ENCODE results near the gene NUP93. TPM values are rescaled to one million over a fixed set of nuclear protein-coding genes. Genes with fewer than 3 reads are reported as not detected.

NUP93 gene
- total RNA-seq, 1 experiment from 2014 or later = 144 TPM

DNA sequence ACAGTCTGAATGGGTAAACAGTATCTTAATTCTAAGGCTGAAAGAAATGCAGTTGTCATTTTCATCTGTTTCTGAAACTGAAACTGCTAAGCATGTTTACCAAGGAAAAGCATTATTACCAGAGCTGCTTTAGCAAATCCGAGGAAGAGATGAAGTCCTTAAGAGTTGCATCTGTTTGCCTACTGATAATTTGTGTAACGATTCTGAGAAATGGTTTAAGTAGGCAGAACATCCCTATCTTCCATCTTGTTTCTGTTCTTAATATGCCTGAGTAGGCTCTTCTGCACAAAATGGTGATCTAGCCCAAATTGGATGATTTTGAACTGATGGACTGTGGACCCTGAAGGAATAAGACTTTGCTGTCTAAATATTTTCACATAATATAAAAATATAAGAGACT is 34.9 kb downstream of the NUP93 start:
- CTCF ChIA-PET = no interaction called here
- DNase-seq (ENCODE audit: low read depth, low spot score) (no peak), ATAC-seq (no peak)
- intact Hi-C loops (cut with micrococcal nuclease) = no loop called here
- RAD21 ChIA-PET (ENCODE audit: low non-redundant PET in 1 of 2, low total read pairs in 2 of 2, uncharacterized antibody in 2 of 2, unreplicated experiment in 2 of 2) = no interaction called here
- Histone ChIP-seq H4K20me1 (ENCODE audit: insufficient read depth) (no peaks in the 10 kb centered on the region), H3K4me3 (replicated peaks in 1 of 2; ENCODE audit: low read depth in 1 of 2, low read length in 2 of 2) (no peak overlapping the region), H3K9me2 (ENCODE audit: insufficient read depth) (no peaks in the 10 kb centered on the region), H3K27me3 (ENCODE audit: insufficient read depth, low read length) (no peaks in the 10 kb centered on the region), H3K36me3 (ENCODE audit: control insufficient read depth in 1 of 2, insufficient read depth in 2 of 2, low read length in 2 of 2) (peaks cover 6 to 7% of the 10 kb centered on the region in 2 experiments), H3K4me2 (ENCODE audit: low read length) (no peak overlapping the region), H3K4me1 (ENCODE audit: control insufficient read depth in 1 of 2, insufficient read depth in 2 of 2, low read length in 2 of 2) (no peaks in the 10 kb centered on the region), H3K79me2 (ENCODE audit: insufficient read depth, low read length) (peaks cover 27% of the 10 kb centered on the region), H2AFZ (ENCODE audit: low read depth, low read length, poor library complexity, severe bottlenecking) (no peak overlapping the region), H3K9ac (ENCODE audit: low read length) (no peak overlapping the region), H3K27ac (ENCODE audit: low read depth, low read length) (no peak overlapping the region), H3K9me3 (ENCODE audit: control insufficient read depth in 1 of 2, insufficient read depth in 1 of 2, low read depth in 1 of 2, low read length in 2 of 2) (no peaks in the 10 kb centered on the region)
- no peak for TF ChIP-seq JUND (IDR thresholded peaks at IDR 0.05)
- TF ChIP-seq, protein P1, sequence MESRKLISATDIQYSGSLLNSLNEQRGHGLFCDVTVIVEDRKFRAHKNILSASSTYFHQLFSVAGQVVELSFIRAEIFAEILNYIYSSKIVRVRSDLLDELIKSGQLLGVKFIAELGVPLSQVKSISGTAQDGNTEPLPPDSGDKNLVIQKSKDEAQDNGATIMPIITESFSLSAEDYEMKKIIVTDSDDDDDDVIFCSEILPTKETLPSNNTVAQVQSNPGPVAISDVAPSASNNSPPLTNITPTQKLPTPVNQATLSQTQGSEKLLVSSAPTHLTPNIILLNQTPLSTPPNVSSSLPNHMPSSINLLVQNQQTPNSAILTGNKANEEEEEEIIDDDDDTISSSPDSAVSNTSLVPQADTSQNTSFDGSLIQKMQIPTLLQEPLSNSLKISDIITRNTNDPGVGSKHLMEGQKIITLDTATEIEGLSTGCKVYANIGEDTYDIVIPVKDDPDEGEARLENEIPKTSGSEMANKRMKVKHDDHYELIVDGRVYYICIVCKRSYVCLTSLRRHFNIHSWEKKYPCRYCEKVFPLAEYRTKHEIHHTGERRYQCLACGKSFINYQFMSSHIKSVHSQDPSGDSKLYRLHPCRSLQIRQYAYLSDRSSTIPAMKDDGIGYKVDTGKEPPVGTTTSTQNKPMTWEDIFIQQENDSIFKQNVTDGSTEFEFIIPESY (IDR thresholded peaks at IDR 0.05; ENCODE audit: extremely low read depth, insufficient replicate concordance, low read length) = no peak
- TF ChIP-seq SIN3A (IDR thresholded peaks at IDR 0.05; ENCODE audit: low read depth) = no peak
- no peak for TF ChIP-seq CBX3 (IDR thresholded peaks at IDR 0.05; ENCODE audit: low read depth)
- TF ChIP-seq POLR2A (IDR thresholded peaks at IDR 0.05; ENCODE audit: borderline replicate concordance, extremely low read depth, insufficient read depth, insufficient read length) = no peak
- POLR2A ChIA-PET = no interaction called here
- BruUV-seq (replicated peaks) = no TSS peak

DNA sequence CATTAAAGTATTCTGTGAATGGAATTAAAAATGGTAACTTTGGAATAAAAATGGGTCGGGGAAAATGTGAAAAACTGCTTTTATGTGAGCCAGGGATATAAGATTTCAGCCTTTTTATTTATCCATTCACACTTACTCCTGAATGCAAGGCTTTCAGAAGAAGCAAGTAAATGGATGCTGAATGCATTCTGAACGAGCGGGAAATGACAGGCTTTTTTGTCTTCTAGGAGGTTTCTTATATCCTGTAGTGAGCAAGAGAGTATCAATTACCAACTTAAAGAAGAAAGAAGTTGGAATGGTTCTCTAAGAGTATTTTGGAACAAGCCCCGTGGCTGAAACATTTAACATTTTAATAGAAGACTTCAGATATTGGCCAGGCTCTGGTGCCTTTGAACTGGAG is 36.0 kb downstream of the NUP93 start:
- Histone ChIP-seq H3K4me1 (ENCODE audit: control insufficient read depth in 1 of 2, insufficient read depth in 2 of 2, low read length in 2 of 2) (no peaks in the 10 kb centered on the region), H2AFZ (ENCODE audit: low read depth, low read length, poor library complexity, severe bottlenecking) (no peak overlapping the region), H3K9me3 (ENCODE audit: control insufficient read depth in 1 of 2, insufficient read depth in 1 of 2, low read depth in 1 of 2, low read length in 2 of 2) (no peaks in the 10 kb centered on the region), H3K36me3 (ENCODE audit: control insufficient read depth in 1 of 2, insufficient read depth in 2 of 2, low read length in 2 of 2) (peaks cover 4 to 6% of the 10 kb centered on the region in 2 experiments; a peak in 3 of 4 replicates), H3K9me2 (ENCODE audit: insufficient read depth) (no peaks in the 10 kb centered on the region), H3K79me2 (ENCODE audit: insufficient read depth, low read length) (peaks cover 33% of the 10 kb centered on the region), H3K4me3 (replicated peaks in 1 of 2; ENCODE audit: low read depth in 1 of 2, low read length in 2 of 2) (no peak overlapping the region), H3K9ac (ENCODE audit: low read length) (no peak overlapping the region), H4K20me1 (ENCODE audit: insufficient read depth) (no peaks in the 10 kb centered on the region), H3K4me2 (ENCODE audit: low read length) (no peak overlapping the region), H3K27me3 (ENCODE audit: insufficient read depth, low read length) (no peaks in the 10 kb centered on the region), H3K27ac (ENCODE audit: low read depth, low read length) (no peak overlapping the region)
- DNase-seq (ENCODE audit: low read depth, low spot score) = no peak
- BruUV-seq (replicated peaks) = no TSS peak
- ChIA-PET RAD21 (ENCODE audit: low non-redundant PET in 1 of 2, low total read pairs in 2 of 2, uncharacterized antibody in 2 of 2, unreplicated experiment in 2 of 2) (no interaction called here), POLR2A (no interaction called here), CTCF (no interaction called here)
- intact Hi-C loops (cut with micrococcal nuclease) = no loop called here
- no peak for ATAC-seq
- no peak for TF ChIP-seq TCF7L2 (IDR thresholded peaks at IDR 0.05; ENCODE audit: borderline replicate concordance, extremely low read depth, insufficient read depth, insufficient read length)
- TF ChIP-seq, protein P2, sequence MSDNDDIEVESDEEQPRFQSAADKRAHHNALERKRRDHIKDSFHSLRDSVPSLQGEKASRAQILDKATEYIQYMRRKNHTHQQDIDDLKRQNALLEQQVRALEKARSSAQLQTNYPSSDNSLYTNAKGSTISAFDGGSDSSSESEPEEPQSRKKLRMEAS (IDR thresholded peaks at IDR 0.05) = no peak
- no peak for TF ChIP-seq EGR1 (IDR thresholded peaks at IDR 0.05; ENCODE audit: low read depth)
- no peak for TF ChIP-seq SP1 (IDR thresholded peaks at IDR 0.05; ENCODE audit: low read depth)
- TF ChIP-seq RAD21 (IDR thresholded peaks at IDR 0.05; ENCODE audit: low read depth) = no peak

Data from HCT116 (cell line).